ENCODE measurements around the gene FBXO45.

The FBXO45 gene

GRCh38 chr3:196602673-196603072 lies 34.2 kb downstream of the FBXO45 start:
- in situ Hi-C loops (cut with HindIII; ENCODE audit: low sequenced_read_pairs), result no loop called here

GRCh38 chr3:196603683-196604082 lies 35.2 kb downstream of the FBXO45 start:
- no peak for DNase-seq (ENCODE audit: low read depth)
- in situ Hi-C loops (cut with HindIII; ENCODE audit: low sequenced_read_pairs), result no loop called here
- H3K4me3 ChIP-seq (ENCODE audit: low read depth, low read length), result no peak overlapping the region
- no peak for TF ChIP-seq CTCF (IDR thresholded peaks at IDR 0.05; ENCODE audit: low read depth, low read length, missing control alignments)

More at GRCh38 chr3:196602673-196603072, 34.2 kb downstream of the FBXO45 start:
- H3K4me3 ChIP-seq (ENCODE audit: low read depth, low read length), result no peak overlapping the region
- DNase-seq (ENCODE audit: low read depth), result no peak
- TF ChIP-seq CTCF (IDR thresholded peaks at IDR 0.05; ENCODE audit: low read depth, low read length, missing control alignments), result no peak

GRCh38 chr3:196604548-196604947 lies 36.1 kb downstream of the FBXO45 start:
- no peak overlapping the region for H3K4me3 ChIP-seq (ENCODE audit: low read depth, low read length)
- in situ Hi-C loops (cut with HindIII; ENCODE audit: low sequenced_read_pairs), result no loop called here
- DNase-seq (ENCODE audit: low read depth), result no peak
- TF ChIP-seq CTCF (IDR thresholded peaks at IDR 0.05; ENCODE audit: low read depth, low read length, missing control alignments), result no peak

GRCh38 chr3:196608693-196609092 lies 40.2 kb downstream of the FBXO45 start:
- no peak overlapping the region for H3K4me3 ChIP-seq (ENCODE audit: low read depth, low read length)
- TF ChIP-seq CTCF (IDR thresholded peaks at IDR 0.05; ENCODE audit: low read depth, low read length, missing control alignments), result no peak
- no peak for DNase-seq (ENCODE audit: low read depth)
- in situ Hi-C loops (cut with HindIII; ENCODE audit: low sequenced_read_pairs), result loop anchor here (5.0 kb wide), 1 partner anchor 79 kb away; no protein-coding TSS in a partner anchor

GRCh38 chr3:196609343-196609775 lies 40.9 kb downstream of the FBXO45 start:
- in situ Hi-C loops (cut with HindIII; ENCODE audit: low sequenced_read_pairs), result loop anchor here (5.0 kb wide), 1 partner anchor 78 kb away; no protein-coding TSS in a partner anchor
- peak; percentile 51 for DNase-seq (ENCODE audit: low read depth)

GRCh38 chr3:196609805-196610515 lies 41.5 kb downstream of the FBXO45 start:
- in situ Hi-C loops (cut with HindIII; ENCODE audit: low sequenced_read_pairs), result loop anchor here (5.0 kb wide), 1 partner anchor 77 kb away; no protein-coding TSS in a partner anchor
- no peak for DNase-seq (ENCODE audit: low read depth)
- H3K4me3 ChIP-seq (ENCODE audit: low read depth, low read length), result no peak overlapping the region
- TF ChIP-seq CTCF (IDR thresholded peaks at IDR 0.05; ENCODE audit: low read depth, low read length, missing control alignments), result no peak

More at GRCh38 chr3:196609343-196609775, 40.9 kb downstream of the FBXO45 start:
- no peak overlapping the region for H3K4me3 ChIP-seq (ENCODE audit: low read depth, low read length)
- TF ChIP-seq CTCF (IDR thresholded peaks at IDR 0.05; ENCODE audit: low read depth, low read length, missing control alignments), result peak; percentile 77

Measured in astrocyte of the cerebellum (primary cell).